Spleen (tissue), 11 donors: ENCODE measurements around the gene MAPK6. TPM values are rescaled to one million over a fixed set of nuclear protein-coding genes. Genes with fewer than 3 reads are reported as not detected.
"Not testable (repeated sequence)": the region's sequence is repeated elsewhere in the genome, so short reads cannot be mapped to it uniquely, and the experiment has no call there.

Experiments used
- DNase-seq: peaks from one replicate; pipeline ENCODE4 v3.0.0-alpha.2; 2020
- H3K27ac ChIP-seq, 8 donors: fragments of 200-600 bp; sonication (generic) in 7 of 8; 1 replicate in 4 of 8; 2 replicates in 4 of 8; pipeline versions ENCODE4 v1.5.0 to v1.8.0; 2016 to 2021; ENCODE audit warnings: inconsistent platforms in 4 of 8, mild to moderate bottlenecking in 4 of 8, moderate library complexity in 1 of 8
- H3K27me3 ChIP-seq, 7 donors: fragments of 200-600 bp; sonication (generic) in 6 of 7; replicated peaks in 1 of 7; 1 replicate in 4 of 7; 2 replicates in 3 of 7; pipeline versions ENCODE4 v1.5.0 to v1.8.0; 2016 to 2021; ENCODE audit warnings: inconsistent platforms in 3 of 7, mild to moderate bottlenecking in 1 of 7
- H3K36me3 ChIP-seq, 6 donors: fragments of 200-600 bp; sonication (generic) in 5 of 6; 1 replicate in 4 of 6; 2 replicates in 2 of 6; pipeline versions ENCODE4 v1.5.0 to v1.8.0; 2016 to 2021; ENCODE audit warnings: inconsistent platforms in 2 of 6
- H3K4me1 ChIP-seq, 6 donors: fragments of 200-600 bp; sonication (generic) in 5 of 6; 1 replicate in 3 of 6; 2 replicates in 3 of 6; pipeline versions ENCODE4 v1.5.0 to v1.8.0; 2016 to 2021; ENCODE audit warnings: inconsistent platforms in 3 of 6
- H3K4me3 ChIP-seq, 8 donors: fragments of 200-600 bp; sonication (generic) in 7 of 8; 1 replicate in 4 of 8; 2 replicates in 4 of 8; pipeline versions ENCODE4 v1.5.0 to v1.8.0; 2016 to 2021; ENCODE audit warnings: inconsistent platforms in 4 of 8, mild to moderate bottlenecking in 4 of 8, moderate library complexity in 2 of 8
- H3K9me3 ChIP-seq, 8 donors: fragments of 200-600 bp; sonication (generic) in 7 of 8; 1 replicate in 4 of 8; 2 replicates in 4 of 8; pipeline versions ENCODE4 v1.5.0 to v1.8.0; 2016 to 2021; ENCODE audit warnings: inconsistent platforms in 4 of 8
- CTCF ChIP-seq, 11 experiments: fragments of 200-600 bp in 7 of 11; fragments of 450-650 bp in 4 of 11; sonication (generic) in 4 of 11; IDR thresholded peaks in 8 of 11; conservative IDR thresholded peaks in 3 of 11; 1 replicate in 7 of 11; 2 replicates in 4 of 11; pipeline versions ENCODE4 v1.4.0 to v1.8.0; 2016 to 2021; ENCODE audit warnings: antibody characterized with exemption in 11 of 11, inconsistent platforms in 4 of 11, mild to moderate bottlenecking in 1 of 11
- POLR2A ChIP-seq, 3 donors: fragments of 450-650 bp; IDR thresholded peaks; one replicate each; pipeline ENCODE4 v1.5.1; 2017; ENCODE audit warnings: antibody characterized with exemption in 3 of 3, mild to moderate bottlenecking in 1 of 3
- POLR2AphosphoS5 ChIP-seq, 3 donors: sonication (generic); formaldehyde crosslinking; IDR thresholded peaks; one replicate each; pipeline ENCODE4 v1.5.1; 2017; ENCODE audit warnings: antibody characterized with exemption in 3 of 3
- WGBS, 5 donors: extraction: QIAGEN DNeasy Blood & Tissue Kit in 3 of 5; methylation state at CpG; one replicate each; pipeline versions ENCODE4 v1.1.5 to v1.1.7; 2013 to 2018; 5-methylcytosine and 5-hydroxymethylcytosine counted together
- intact Hi-C: fragments of 100-400 bp; cut with DNase I; formaldehyde crosslinking; loops from one replicate; pipeline ENCODE4 v1.15.0; 2023; ENCODE audit warnings: low total_unique reads
- polyA plus RNA-seq, 3 donors: library from polyadenylated mRNA; stranded (reverse); fragments of 200-250 nt; gene quantifications; one replicate each; pipeline ENCODE4 v1.2.1, GENCODE V29; 2013
- total RNA-seq, 7 donors: library from RNA; depleted of rRNA in 3 of 7; stranded (reverse); fragments of >200 nt in 3 of 7; fragmentation: NEBNext Ultra II Directional in 4 of 7; extraction: Animal tissue kit (Norgen Biotek cat#: 25700) in 4 of 7; gene quantifications; one replicate each; pipeline versions ENCODE4 v1.1.0 to v1.2.1, GENCODE V29; 2016 to 2021
- donor health status: healthy with polysubstance abuse.
- donor health status: DM: no; HTN: no; CAD: no; lungs with moderate emphysema.
- donor health status: DM: no; HTN: no; CAD: no.
- donor health status: Bipolar disorder and iron deficiency.
- donor health status: healthy.
- donor health status: DM: no; HTN: no; CAD: no.
- donor health status: DM: yes; HTN: yes; CAD: no.

MAPK6 gene
- total and polyA plus RNA-seq, 10 donors = 3.9 to 28.3 (median 20.7) TPM

DNA sequence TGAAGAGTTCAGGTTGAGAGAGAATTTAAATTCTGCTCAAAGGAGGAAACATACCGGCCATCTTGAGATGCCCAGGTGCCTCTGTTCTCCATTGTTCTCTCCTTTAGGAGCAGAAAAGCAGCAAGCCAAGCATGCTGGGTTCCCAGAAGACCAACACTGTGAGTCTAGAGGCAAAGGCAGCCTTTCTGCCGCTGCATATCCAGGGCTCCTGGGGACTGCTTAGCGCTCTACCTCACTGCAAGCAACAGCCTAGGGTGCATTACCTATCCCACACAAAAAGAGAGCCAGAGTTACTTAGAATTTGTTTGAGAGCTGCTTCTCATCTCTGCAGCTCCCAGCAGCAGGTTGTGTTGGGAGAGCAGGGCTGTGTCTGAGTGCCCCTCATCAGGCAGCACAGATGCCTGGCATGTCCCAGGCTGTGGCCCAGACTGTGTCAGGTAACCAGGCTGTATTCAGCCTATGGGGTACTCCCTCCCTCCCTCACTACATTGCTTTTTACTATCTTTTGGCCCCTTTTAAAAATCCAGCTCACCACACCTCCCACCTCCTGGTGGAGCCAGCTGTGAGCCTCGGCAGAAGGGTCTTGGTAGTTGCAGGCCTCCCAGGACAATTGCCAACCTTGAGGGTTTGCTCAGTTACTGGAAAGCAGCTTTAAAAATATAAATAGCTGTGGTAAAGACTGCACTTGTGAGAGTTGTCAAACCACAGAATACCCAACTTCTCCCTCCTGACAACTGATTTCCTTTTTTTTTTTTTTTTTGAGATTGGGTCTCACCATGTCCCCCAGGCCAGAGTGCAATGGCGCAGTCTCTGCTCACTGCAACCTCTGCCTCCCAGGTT, 63.4 kb downstream of the MAPK6 start:
- WGBS, 5 donors = 59 to 77% (median 66%) methylated on average over 5 of the region's 5 CpGs
- no peak overlapping the region for H3K4me3 ChIP-seq
- TF ChIP-seq POLR2A (IDR thresholded peaks at IDR 0.05) (no peak), CTCF (IDR thresholded peaks at IDR 0.05 in 8 of 11, conservative IDR thresholded peaks at IDR 0.05 in 3 of 11) (no peak), POLR2AphosphoS5 (IDR thresholded peaks at IDR 0.05) (no peak)
- H3K27ac ChIP-seq = no peak overlapping the region
- peaks cover 7 to 26% (median 18%) of the 10 kb centered on the region in 6 donors for H3K4me1 ChIP-seq
- no peaks in the 10 kb centered on the region for H3K36me3 ChIP-seq
- DNase-seq = no peak
- intact Hi-C loops = no loop called here
- H3K9me3 ChIP-seq = peaks cover 0 to 18% (median 14%) of the 10 kb centered on the region in 8 donors
- H3K27me3 ChIP-seq = no peaks in the 10 kb centered on the region

DNA sequence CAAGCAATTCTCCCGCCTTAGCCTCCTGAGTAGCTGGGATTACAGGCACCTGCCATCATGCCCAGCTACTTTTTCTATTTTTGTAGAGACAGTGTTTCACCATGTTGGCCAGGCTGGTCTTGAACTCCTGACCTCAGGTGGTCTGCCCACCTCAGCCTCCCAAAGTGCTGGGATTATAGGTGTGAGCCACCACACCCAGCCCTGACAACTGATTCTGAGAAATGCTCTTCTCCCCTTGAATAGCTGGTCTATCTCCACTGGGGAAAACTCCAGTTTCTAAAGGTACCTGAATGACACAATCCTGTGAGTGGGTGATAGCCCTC, 64.0 kb downstream of the MAPK6 start:
- WGBS, 5 donors = 63 to 77% (median 70%) methylated on average over 1 of the region's 1 CpG

GRCh38 chr15:52083603-52084002, 64.6 kb downstream of the MAPK6 start:
- intact Hi-C loops = no loop called here

More for the DNA sequence above, 64.0 kb downstream of the MAPK6 start:
- H3K27ac ChIP-seq, intact Hi-C loops, DNase-seq, H3K4me3 ChIP-seq, H3K36me3 ChIP-seq, H3K27me3 ChIP-seq: not testable (repeated sequence)
- Histone ChIP-seq H3K9me3 (peaks cover 0 to 22% (median 14%) of the 10 kb centered on the region in 8 donors), H3K4me1 (peaks cover 7 to 26% (median 18%) of the 10 kb centered on the region in 6 donors)

GRCh38 chr15:52085299-52085698, 66.3 kb downstream of the MAPK6 start:
- Histone ChIP-seq H3K27me3 (no peaks in the 10 kb centered on the region), H3K4me1 (peaks cover 7 to 19% (median 11%) of the 10 kb centered on the region in 6 donors), H3K4me3 (no peak overlapping the region), H3K27ac (no peak overlapping the region), H3K9me3 (peaks cover 0 to 31% (median 20%) of the 10 kb centered on the region in 8 donors), H3K36me3 (no peaks in the 10 kb centered on the region)
- TF ChIP-seq POLR2A (IDR thresholded peaks at IDR 0.05) (no peak), POLR2AphosphoS5 (IDR thresholded peaks at IDR 0.05) (no peak), CTCF (IDR thresholded peaks at IDR 0.05 in 8 of 11, conservative IDR thresholded peaks at IDR 0.05 in 3 of 11) (no peak)
- no peak for DNase-seq
- intact Hi-C loops = no loop called here

More at GRCh38 chr15:52083603-52084002, 64.6 kb downstream of the MAPK6 start:
- WGBS, 5 donors = 64 to 76% (median 71%) methylated on average over 4 of the region's 4 CpGs
- Histone ChIP-seq H3K27ac (no peak overlapping the region), H3K9me3 (peaks cover 0 to 22% (median 14%) of the 10 kb centered on the region in 8 donors), H3K4me3 (no peak overlapping the region), H3K36me3 (no peaks in the 10 kb centered on the region), H3K27me3 (no peaks in the 10 kb centered on the region), H3K4me1 (peaks cover 7 to 25% (median 18%) of the 10 kb centered on the region in 6 donors)
- TF ChIP-seq CTCF (IDR thresholded peaks at IDR 0.05 in 8 of 11, conservative IDR thresholded peaks at IDR 0.05 in 3 of 11) (no peak), POLR2A (IDR thresholded peaks at IDR 0.05) (no peak), POLR2AphosphoS5 (IDR thresholded peaks at IDR 0.05) (no peak)
- DNase-seq = no peak
